Body of pancreas (tissue), 4 donors: ENCODE results near the gene MYL5. TPM values are rescaled to one million over a fixed set of nuclear protein-coding genes. Genes with fewer than 3 reads are reported as not detected.

Experiments
- ATAC-seq: fragments of 150-250 bp; one replicate; pipeline ENCODE4 v1.9.1; 2016
- DNase-seq, 4 donors: peaks; one replicate each; pipeline ENCODE4 v3.0.0-alpha.2; 2019
- H3K27ac ChIP-seq, 4 donors: fragments of 200-600 bp; sonication (generic); 1 replicate in 3 of 4; 2 replicates in 1 of 4; pipeline versions ENCODE4 v1.5.1 to v1.6.1; 2016 to 2019; ENCODE audit warnings: mild to moderate bottlenecking in 1 of 4, mixed read lengths in 1 of 4, moderate library complexity in 1 of 4
- H3K27me3 ChIP-seq, 2 donors: fragments of 200-600 bp; sonication (generic); one replicate each; pipeline ENCODE4 v1.6.0; 2016; ENCODE audit warnings: mild to moderate bottlenecking in 1 of 2
- H3K36me3 ChIP-seq, 2 donors: fragments of 200-600 bp; sonication (generic); replicated peaks in 1 of 2; 2 replicates each; pipeline ENCODE4 v1.5.1; 2016; ENCODE audit warnings: low read depth in 2 of 2; ENCODE audit not compliant: insufficient read depth in 1 of 2
- H3K4me1 ChIP-seq: fragments of 200-600 bp; sonication (generic); one replicate; pipeline ENCODE4 v1.6.0; 2016
- H3K4me3 ChIP-seq, 2 donors: fragments of 200-600 bp; sonication (generic); 1 replicate in 1 of 2; 2 replicates in 1 of 2; pipeline ENCODE4 v1.5.1; 2016 to 2019
- H3K9me3 ChIP-seq, 3 donors: fragments of 200-600 bp; sonication (generic); 1 replicate in 2 of 3; 2 replicates in 1 of 3; pipeline ENCODE4 v1.5.1; 2016
- POLR2A ChIP-seq, 3 donors: fragments of 450-650 bp; IDR thresholded peaks; one replicate each; pipeline ENCODE4 v1.6.1; 2016; ENCODE audit warnings: antibody characterized with exemption in 3 of 3, mild to moderate bottlenecking in 2 of 3
- whole genome bisulfite sequencing, 2 donors: methylation state at CpG; one replicate each; pipeline ENCODE4 v1.1.5; 2017; 5-methylcytosine and 5-hydroxymethylcytosine counted together
- intact Hi-C: fragments of 100-400 bp; cut with DNase I; formaldehyde crosslinking; loops from one replicate; pipeline ENCODE4 v1.15.1; 2023
- total RNA-seq, 2 donors: library from RNA; depleted of rRNA; stranded (reverse); fragments of >200 nt; gene quantifications; one replicate each; pipeline ENCODE4 v1.1.0, GENCODE V29; 2016
- TF ChIP-seq, protein P1 (sequence below), 7 experiments: fragments of 450-650 bp in 4 of 7; fragments of 200-600 bp in 3 of 7; sonication (generic) in 3 of 7; IDR thresholded peaks; one replicate each; pipeline ENCODE4 v1.5.1; 2016 to 2019; ENCODE audit warnings: antibody characterized with exemption in 7 of 7

The MYL5 gene
- total RNA-seq, 2 donors from 2014 or later: 3.0 to 6.0 TPM

DNA sequence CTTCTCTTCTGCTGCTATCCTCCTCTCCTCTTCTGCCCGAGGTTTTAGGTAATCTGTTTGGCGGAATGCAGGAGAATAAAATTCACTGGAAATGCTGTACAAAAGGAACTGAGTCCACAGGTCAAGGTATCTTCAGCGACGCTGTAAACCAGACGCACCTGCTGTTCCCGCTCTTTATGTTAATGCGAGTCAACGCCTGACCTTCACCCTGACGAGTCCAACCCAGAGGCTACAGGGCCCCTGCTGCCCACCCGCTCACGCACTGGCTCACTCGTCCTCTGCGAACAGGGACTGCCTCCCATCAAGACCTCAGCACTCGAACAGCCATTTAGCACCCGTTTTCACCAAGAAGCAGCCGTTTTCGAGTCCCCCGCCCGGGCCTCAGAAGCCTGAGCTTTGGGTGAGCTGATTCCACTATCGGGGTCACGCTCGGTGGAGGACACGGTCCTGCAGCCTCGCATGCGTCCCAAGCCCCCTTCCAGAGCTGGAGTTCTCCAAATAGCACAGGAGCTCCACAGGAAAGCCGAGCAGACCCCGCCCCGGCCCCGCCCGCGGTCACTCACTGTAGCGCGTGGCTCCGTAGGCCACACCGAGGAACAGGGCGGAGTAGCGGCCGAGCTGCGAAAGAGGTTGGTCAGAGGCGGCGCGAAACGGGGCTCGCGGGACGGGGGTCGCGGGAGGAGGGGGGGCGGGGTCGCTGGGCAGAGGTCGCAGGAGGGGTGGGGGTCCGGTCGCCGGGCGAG, 822 bp upstream of the MYL5 start:
- 5 to 32% methylated on average over 4 to 55 of the region's 55 CpGs for WGBS, 2 donors
- DNase-seq (peak in 3 of 4 donors; percentile 47 to 53 (median 49)), ATAC-seq (no peak)
- Histone ChIP-seq H3K27me3 (no peaks in the 10 kb centered on the region), H3K36me3 (peaks cover 0 to 3% of the 10 kb centered on the region in 2 donors), H3K9me3 (no peaks in the 10 kb centered on the region), H3K4me3 (peak overlapping the region; percentile 24 to 70), H3K4me1 (peaks cover 38% of the 10 kb centered on the region), H3K27ac (peak overlapping the region in 3 of 4 donors; percentile 82 to 94 (median 90))
- TF ChIP-seq POLR2A (IDR thresholded peaks at IDR 0.05): no peak
- TF ChIP-seq, protein P1, sequence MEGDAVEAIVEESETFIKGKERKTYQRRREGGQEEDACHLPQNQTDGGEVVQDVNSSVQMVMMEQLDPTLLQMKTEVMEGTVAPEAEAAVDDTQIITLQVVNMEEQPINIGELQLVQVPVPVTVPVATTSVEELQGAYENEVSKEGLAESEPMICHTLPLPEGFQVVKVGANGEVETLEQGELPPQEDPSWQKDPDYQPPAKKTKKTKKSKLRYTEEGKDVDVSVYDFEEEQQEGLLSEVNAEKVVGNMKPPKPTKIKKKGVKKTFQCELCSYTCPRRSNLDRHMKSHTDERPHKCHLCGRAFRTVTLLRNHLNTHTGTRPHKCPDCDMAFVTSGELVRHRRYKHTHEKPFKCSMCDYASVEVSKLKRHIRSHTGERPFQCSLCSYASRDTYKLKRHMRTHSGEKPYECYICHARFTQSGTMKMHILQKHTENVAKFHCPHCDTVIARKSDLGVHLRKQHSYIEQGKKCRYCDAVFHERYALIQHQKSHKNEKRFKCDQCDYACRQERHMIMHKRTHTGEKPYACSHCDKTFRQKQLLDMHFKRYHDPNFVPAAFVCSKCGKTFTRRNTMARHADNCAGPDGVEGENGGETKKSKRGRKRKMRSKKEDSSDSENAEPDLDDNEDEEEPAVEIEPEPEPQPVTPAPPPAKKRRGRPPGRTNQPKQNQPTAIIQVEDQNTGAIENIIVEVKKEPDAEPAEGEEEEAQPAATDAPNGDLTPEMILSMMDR (IDR thresholded peaks at IDR 0.05): no peak
- intact Hi-C loops: no loop called here

DNA sequence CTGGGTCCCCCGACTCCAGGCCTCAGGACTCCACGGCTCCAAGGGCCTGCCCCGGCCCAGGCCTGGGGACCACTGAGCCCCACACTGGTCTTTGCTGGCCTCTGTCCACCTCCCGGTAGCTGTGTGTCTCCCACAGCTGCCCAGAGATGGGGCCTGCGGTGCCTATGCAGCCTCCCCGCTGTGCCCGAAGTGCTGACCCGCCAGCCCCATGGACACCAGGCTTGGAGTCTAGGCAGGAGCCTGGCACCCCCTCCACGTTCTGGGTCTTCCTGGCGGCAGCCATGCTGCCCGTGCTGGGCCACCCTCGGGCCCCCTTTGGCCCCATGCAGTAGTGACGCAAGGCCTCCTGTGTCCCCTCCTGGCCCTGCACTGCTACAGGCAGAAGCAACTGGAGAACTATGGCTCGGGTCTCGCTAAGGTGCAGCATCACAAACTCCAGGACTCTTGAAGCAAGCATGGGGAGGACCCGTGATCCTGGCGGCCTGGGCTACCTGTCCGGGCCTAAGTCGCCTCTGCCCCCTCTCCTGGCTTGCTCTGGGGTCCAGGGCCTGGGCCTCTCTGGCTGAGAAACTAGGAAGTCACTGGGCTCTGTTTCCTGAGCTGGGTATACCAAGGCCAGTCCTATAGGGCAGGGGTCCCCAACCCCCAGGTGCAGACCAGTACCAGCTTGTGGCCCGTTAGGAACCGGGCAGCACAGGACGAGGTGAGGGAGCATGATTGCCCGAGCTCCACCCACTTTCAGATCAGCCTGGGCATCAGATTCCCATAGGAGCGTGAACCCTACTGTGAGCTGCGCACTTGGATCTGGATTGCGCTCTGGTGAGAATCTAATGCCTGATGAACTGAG, 917 bp downstream of the MYL5 start:
- Histone ChIP-seq H3K4me3 (peak overlapping the region; percentile 70 to 96), H3K36me3 (peaks cover 0 to 3% of the 10 kb centered on the region in 2 donors), H3K9me3 (no peaks in the 10 kb centered on the region), H3K4me1 (peaks cover 44% of the 10 kb centered on the region), H3K27ac (peak overlapping the region; percentile 82 to 94 (median 90)), H3K27me3 (no peaks in the 10 kb centered on the region)
- intact Hi-C loops: no loop called here
- DNase-seq: no peak
- no peak for ATAC-seq
- WGBS, 2 donors: 60 to 63% methylated on average over 11 to 24 of the region's 26 CpGs
- TF ChIP-seq, protein P1 (IDR thresholded peaks at IDR 0.05): no peak
- no peak for TF ChIP-seq POLR2A (IDR thresholded peaks at IDR 0.05)

DNA sequence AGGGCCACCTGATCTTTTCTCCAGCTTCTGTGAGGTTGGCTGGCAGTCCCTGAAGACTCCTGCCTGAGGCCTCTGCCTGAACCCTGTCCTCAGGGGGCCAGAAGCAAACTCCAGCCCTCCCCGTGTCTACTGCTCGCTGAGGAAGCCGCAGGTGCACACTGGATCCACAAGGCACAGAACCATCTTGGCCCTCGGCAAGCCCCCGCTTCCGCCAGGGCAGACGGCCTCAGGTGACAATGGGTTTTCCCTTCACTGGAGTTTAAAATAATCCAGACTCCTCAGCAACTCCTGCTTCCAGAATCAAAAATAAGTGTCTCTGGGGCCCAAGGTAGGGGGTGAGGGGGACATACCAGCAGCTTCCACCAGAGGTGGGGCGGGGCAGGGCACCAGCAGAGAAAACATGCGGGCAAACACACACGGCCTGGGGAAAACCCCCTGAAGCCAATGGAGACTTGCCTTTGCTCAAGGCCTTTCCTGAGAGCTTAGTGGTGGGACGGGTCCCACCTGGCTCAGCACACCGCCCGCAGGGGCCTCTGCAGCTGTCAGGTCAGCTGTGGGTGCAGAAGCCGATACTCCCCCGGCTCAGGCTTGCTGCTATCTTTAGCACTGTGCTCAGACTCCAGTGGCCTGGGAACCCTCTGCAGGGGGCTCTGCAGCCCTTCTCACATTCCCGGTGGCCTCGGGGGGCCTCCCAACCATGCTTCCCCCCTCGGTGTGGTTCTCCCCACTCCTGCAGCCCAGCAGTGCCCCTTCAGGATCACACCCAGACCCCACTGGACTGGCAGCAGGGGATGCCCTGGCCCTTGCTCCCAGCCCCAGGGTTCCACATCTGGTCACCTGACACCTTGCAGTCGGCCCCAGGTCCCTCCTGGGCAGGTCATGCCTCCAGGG, 1.9 kb downstream of the MYL5 start:
- H3K4me1 ChIP-seq: peaks cover 54% of the 10 kb centered on the region

DNA sequence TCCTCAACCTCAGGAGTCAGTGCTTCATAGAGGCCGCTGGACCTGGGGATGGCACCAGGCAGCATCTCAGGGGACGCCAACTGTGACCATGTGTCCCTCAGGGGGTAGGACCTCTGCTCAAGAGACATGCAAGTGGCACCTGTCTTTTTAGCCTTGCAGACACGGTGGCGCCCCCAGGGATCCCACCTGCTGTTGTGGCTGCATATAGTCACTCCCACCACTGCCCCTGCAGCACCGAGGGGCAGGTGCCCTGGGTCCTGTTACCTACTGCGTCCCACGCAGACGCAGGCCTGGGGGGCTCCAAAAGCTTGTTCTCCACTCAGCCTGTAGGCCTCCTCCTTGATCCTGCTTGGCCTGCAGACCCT, 2.5 kb downstream of the MYL5 start:
- no peak for TF ChIP-seq POLR2A (IDR thresholded peaks at IDR 0.05)
- TF ChIP-seq, protein P1 (IDR thresholded peaks at IDR 0.05): no peak
- no peak for ATAC-seq
- DNase-seq: no peak
- 73% methylated on average over 8 of the region's 8 CpGs; no CpG with 5 or more reads in 1 of the 2 donors for WGBS, 2 donors
- Histone ChIP-seq H3K4me1 (peaks cover 57% of the 10 kb centered on the region), H3K9me3 (no peaks in the 10 kb centered on the region), H3K27ac (no peak overlapping the region), H3K27me3 (no peaks in the 10 kb centered on the region), H3K4me3 (no peak overlapping the region), H3K36me3 (peaks cover 0 to 3% of the 10 kb centered on the region in 2 donors)
- intact Hi-C loops: no loop called here

More for the DNA sequence above, 1.9 kb downstream of the MYL5 start:
- H3K9me3 ChIP-seq: no peaks in the 10 kb centered on the region
- no peaks in the 10 kb centered on the region for H3K27me3 ChIP-seq
- no peak overlapping the region for H3K4me3 ChIP-seq
- TF ChIP-seq POLR2A (IDR thresholded peaks at IDR 0.05): no peak
- TF ChIP-seq, protein P1 (IDR thresholded peaks at IDR 0.05): no peak
- 60 to 71% methylated on average over 2 to 16 of the region's 19 CpGs for WGBS, 2 donors
- H3K27ac ChIP-seq: no peak overlapping the region
- ATAC-seq (no peak), DNase-seq (no peak)
- intact Hi-C loops: no loop called here
- H3K36me3 ChIP-seq: peaks cover 0 to 3% of the 10 kb centered on the region in 2 donors
